OCI-LY3 (cell line): ENCODE measurements around the gene SDK1.

Experiments
- CTCF ChIP-seq: fragments of 200-600, 300-600 bp; sonication (generic); IDR thresholded peaks from 2 replicates; pipeline ENCODE4 v1.5.1; 2014; ENCODE audit warnings: antibody characterized with exemption, low read length, low read depth
- EZH2phosphoT487 ChIP-seq: fragments of 200-600 bp; shearing (Covaris generic); IDR thresholded peaks from 2 replicates; pipeline ENCODE4 v1.6.1; 2018; ENCODE audit warnings: antibody characterized with exemption, mixed run types, low read depth

GRCh38 chr7:4261601-4261960, 960.5 kb downstream of the SDK1 start:
- TF ChIP-seq CTCF, result no peak
- TF ChIP-seq EZH2phosphoT487, result no peak
